ENCODE results near the gene IRF2.

The IRF2 gene

DNA sequence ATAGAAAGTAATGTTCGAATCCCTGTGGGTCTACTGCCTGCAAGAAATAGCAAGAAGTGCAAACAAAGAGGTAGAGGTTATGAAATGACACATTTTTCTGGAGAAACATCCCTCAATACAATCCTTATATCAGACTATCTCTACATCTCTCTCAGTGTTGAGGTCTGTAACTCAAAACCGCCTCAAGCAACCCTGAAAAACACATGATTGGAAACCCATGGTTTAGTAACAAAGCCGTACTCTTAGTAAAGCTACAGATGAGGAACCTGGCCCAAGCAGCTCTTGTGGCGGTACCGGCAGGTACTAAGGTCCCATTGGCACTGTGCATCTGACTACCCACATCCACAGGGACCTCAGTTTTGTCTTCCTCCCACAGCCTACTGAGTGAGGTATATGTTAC lies 53.9 kb downstream of the IRF2 start:
- TF ChIP-seq CTCF (IDR thresholded peaks at IDR 0.05; ENCODE audit: borderline replicate concordance, insufficient read depth, low read depth, low read length), result no peak

GRCh38 chr4:184419976-184420375 lies 54.4 kb downstream of the IRF2 start:
- H3K4me3 ChIP-seq (ENCODE audit: low read depth, low read length), result no peak overlapping the region
- TF ChIP-seq CTCF (IDR thresholded peaks at IDR 0.05; ENCODE audit: borderline replicate concordance, insufficient read depth, low read depth, low read length), result no peak

More for the DNA sequence above, 53.9 kb downstream of the IRF2 start:
- H3K4me3 ChIP-seq (ENCODE audit: low read depth, low read length), result no peak overlapping the region

DNA sequence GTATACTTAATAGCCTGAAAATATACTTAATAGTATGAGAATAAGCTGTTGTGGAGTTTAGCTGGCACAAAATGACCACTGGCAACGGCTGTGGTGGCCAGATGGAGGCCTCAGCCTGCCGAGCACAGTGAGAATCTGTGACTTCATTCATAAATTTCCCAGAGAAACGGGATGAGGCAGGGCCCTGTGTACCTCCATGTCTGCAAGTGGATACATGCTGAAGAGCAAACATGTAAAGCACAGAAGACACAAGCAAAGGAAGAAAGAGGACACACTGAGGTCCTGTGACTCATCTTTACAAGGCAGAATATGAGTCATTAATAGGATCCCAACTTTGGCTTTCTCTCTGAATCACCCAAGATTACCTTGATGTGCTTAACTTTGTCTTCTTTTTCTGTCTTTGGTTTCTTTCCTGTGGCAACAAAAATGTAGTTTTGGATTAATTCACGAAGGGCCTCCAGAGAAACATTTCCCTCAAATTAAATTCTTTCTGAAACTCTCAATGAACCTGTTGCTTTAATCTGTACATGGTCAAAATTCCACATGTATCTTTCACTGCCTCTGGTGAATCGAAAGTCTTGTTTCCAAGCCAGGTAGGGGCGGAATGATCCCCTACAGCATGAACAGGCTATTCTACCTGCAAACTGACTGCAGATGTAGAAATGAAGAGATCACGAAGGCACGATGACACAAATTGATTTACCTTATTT lies 56.4 kb downstream of the IRF2 start:
- no peak overlapping the region for H3K4me3 ChIP-seq (ENCODE audit: low read depth, low read length)
- no peak for TF ChIP-seq CTCF (IDR thresholded peaks at IDR 0.05; ENCODE audit: borderline replicate concordance, insufficient read depth, low read depth, low read length)

DNA sequence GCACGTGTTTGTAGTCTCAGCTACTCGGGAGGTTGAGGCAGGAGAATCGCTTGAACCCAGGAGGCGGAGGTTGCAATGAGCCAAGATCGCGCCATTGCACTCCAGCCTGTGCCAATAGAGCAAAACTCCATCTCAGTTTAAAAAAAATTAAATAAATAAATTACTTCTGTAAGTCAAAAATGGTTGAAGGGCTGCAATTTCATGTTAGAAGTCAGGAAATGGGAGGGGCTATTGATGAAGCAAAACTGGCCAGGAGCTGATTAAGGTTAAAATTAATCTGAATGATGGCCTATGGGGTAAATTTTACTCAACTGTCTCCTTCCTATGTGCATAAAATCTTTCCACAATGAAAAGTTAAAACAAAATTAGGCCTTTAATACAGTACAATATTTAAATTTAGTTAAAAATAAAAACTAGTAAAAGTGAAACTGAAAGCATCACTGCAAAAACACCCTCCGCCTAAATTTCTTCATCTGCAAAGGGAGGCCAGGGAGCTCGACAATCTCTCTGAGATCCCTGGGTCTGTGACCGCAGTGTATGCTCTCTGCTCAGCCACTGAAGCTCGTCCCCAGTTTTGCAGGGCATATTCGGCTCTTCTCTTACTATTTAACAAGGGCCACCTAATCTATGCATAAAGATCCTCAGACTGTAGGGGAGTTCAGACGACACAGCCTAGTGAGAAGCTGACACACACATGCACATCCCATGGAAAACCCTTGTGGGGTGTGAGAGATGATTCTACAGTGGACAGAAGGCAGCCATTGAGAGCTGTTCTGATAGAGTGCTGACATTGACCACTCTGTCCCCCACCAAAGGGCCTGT lies 57.2 kb downstream of the IRF2 start:
- H3K4me3 ChIP-seq (ENCODE audit: low read depth, low read length), result no peak overlapping the region
- no peak for TF ChIP-seq CTCF (IDR thresholded peaks at IDR 0.05; ENCODE audit: borderline replicate concordance, insufficient read depth, low read depth, low read length)

DNA sequence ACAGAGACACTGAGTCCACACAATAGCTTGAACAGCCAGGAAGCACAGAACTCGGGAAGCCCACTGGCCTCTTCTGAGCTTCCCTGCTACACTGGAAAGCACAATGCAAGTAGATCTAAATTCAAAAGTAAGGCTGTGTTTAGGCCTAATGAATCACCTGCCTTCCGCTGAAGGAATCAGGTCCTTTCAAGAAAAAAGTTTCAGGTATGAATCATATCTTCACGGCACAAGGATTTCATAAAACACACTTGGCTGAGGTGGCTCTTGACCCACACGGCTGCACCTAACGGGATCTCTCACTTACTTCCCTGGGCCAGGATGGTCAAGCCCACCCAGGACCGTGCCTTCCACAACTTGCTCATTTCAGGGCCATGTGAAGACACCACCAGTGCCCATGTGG lies 59.3 kb downstream of the IRF2 start:
- no peak for TF ChIP-seq CTCF (IDR thresholded peaks at IDR 0.05; ENCODE audit: borderline replicate concordance, insufficient read depth, low read depth, low read length)
- H3K4me3 ChIP-seq (ENCODE audit: low read depth, low read length), result no peak overlapping the region

DNA sequence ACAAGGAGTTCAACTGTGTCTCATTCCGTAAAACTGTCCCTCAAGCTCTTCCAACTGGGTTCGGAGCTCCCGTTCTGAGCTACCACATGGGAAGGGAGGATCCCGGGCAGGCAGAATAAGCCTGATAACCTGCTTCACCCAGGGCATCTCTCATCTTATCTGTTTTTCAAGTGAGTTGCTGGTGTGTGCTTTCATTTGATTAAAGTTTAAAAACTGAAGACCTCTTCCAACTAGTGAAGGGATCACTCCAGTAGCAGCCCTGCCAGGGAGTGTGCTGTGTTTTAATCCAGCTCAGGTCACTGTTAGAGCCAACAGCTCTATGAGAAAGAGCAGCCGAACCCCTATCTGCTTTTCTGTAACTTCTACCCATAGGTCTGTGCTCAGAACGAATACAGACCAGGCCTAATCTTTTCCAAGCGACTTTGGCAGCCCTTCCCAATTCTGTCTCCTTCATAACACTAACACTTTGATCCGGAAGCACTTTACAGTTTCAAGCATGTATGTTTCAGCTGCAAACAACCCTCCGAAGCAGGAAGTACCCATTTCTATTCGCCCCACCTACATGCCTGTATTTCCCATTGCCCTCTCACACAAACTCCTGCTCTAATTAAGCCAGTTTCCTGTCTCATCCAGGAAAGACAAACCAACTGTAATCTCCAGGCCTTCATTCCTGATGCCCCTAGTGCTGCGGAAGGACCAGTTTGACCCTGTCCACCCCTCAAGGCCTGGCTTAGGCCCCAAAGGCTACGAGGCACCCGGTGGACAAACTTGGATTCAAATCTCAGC lies 60.9 kb downstream of the IRF2 start:
- no peak for TF ChIP-seq CTCF (IDR thresholded peaks at IDR 0.05; ENCODE audit: borderline replicate concordance, insufficient read depth, low read depth, low read length)
- H3K4me3 ChIP-seq (ENCODE audit: low read depth, low read length), result no peak overlapping the region
